Transverse colon (tissue), 4 donors: ENCODE measurements around the gene EFEMP2. TPM values are rescaled to one million over a fixed set of nuclear protein-coding genes. Genes with fewer than 3 reads are reported as not detected.
A peak's percentile ranks its signal among the peaks of the same experiment; 100 is the strongest.

ENCODE experiments used
- DNase-seq: peaks from one replicate; pipeline ENCODE4 v3.0.0-alpha.2; 2019
- H3K27ac ChIP-seq, 4 donors: fragments of 200-600 bp; sonication (generic); 2 replicates each; pipeline ENCODE4 v1.5.1; 2016 to 2018; ENCODE audit warnings: inconsistent platforms in 4 of 4
- H3K27me3 ChIP-seq: fragments of 200-600 bp; sonication (generic); 2 replicates; pipeline ENCODE4 v1.5.1; 2017; ENCODE audit warnings: inconsistent platforms
- H3K36me3 ChIP-seq, 4 donors: fragments of 200-600 bp; sonication (generic); 2 replicates each; pipeline ENCODE4 v1.5.1; 2017 to 2019; ENCODE audit warnings: inconsistent platforms in 4 of 4
- H3K4me1 ChIP-seq, 4 donors: fragments of 200-600 bp; sonication (generic); 2 replicates each; pipeline ENCODE4 v1.5.1; 2017 to 2020; ENCODE audit warnings: inconsistent platforms in 4 of 4
- H3K4me3 ChIP-seq, 4 donors: fragments of 200-600 bp; sonication (generic); 1 replicate in 1 of 4; 2 replicates in 3 of 4; pipeline versions ENCODE4 v1.5.1 to v1.6.1; 2017 to 2019; ENCODE audit warnings: inconsistent platforms in 4 of 4
- H3K9me3 ChIP-seq, 2 donors: fragments of 200-600 bp; sonication (generic); 2 replicates each; pipeline ENCODE4 v1.5.1; 2017 to 2019; ENCODE audit warnings: inconsistent platforms in 2 of 2
- EP300 ChIP-seq: sonication (generic); formaldehyde crosslinking; IDR thresholded peaks from one replicate; pipeline ENCODE4 v1.6.1; 2017; ENCODE audit warnings: antibody characterized with exemption, low read depth
- POLR2A ChIP-seq: fragments of 450-650 bp; IDR thresholded peaks from one replicate; pipeline ENCODE4 v1.6.1; 2016; ENCODE audit warnings: antibody characterized with exemption, mild to moderate bottlenecking, moderate library complexity
- POLR2AphosphoS5 ChIP-seq, 3 donors: sonication (generic); formaldehyde crosslinking; IDR thresholded peaks; one replicate each; pipeline ENCODE4 v1.6.1; 2016; ENCODE audit warnings: antibody characterized with exemption in 3 of 3
- WGBS, 2 donors: methylation state at CpG; one replicate each; pipeline ENCODE4 v1.1.5; 2018; ENCODE audit warnings: low coverage in 1 of 2; 5-methylcytosine and 5-hydroxymethylcytosine counted together
- in situ Hi-C, 4 donors: fragments of 200-750 bp; cut with MboI; loops; one replicate each; pipeline versions ENCODE4 v1.15.0 to v1.15.1; 2017; ENCODE audit warnings: low sequenced_read_pairs in 3 of 4, low pct_ligation_motif_present in 1 of 4, low pct_unique_long_range_greater_than_20kb in 1 of 4
- intact Hi-C: fragments of 100-400 bp; cut with DNase I; formaldehyde crosslinking; loops from one replicate; pipeline ENCODE4 v1.15.1; 2023; ENCODE audit warnings: low total_unique reads
- total RNA-seq, 4 donors: library from RNA; depleted of rRNA; stranded (reverse); fragments of >200 nt; gene quantifications; one replicate each; pipeline ENCODE4 v1.1.0, GENCODE V29; 2016
- TF ChIP-seq, protein P1 (sequence below), 5 experiments: fragments of 200-600 bp in 3 of 5; fragments of 450-650 bp in 2 of 5; sonication (generic) in 3 of 5; IDR thresholded peaks; 1 replicate in 2 of 5; 2 replicates in 3 of 5; pipeline ENCODE4 v1.5.1; 2016 to 2017; ENCODE audit warnings: antibody characterized with exemption in 5 of 5, inconsistent platforms in 3 of 5, mild to moderate bottlenecking in 2 of 5, moderate library complexity in 1 of 5

The EFEMP2 gene
- total RNA-seq, 4 donors from 2014 or later = 15.2 to 34.4 (median 25.1) TPM

- peak overlapping the region; percentile 89 to 97 (median 95) for H3K27ac ChIP-seq
- peak; percentile 55 for DNase-seq
- intact Hi-C loops = loop anchor here (2.0 kb wide), 1 partner anchor 31 kb away; the partner anchor contains the start of gene FIBP
- H3K4me1 ChIP-seq = peaks cover 34 to 48% (median 46%) of the 10 kb centered on the region in 4 donors
- H3K36me3 ChIP-seq = peaks cover 0 to 6% (median 2%) of the 10 kb centered on the region in 4 donors
- H3K4me3 ChIP-seq = peak overlapping the region; percentile 77 to 98 (median 91)
- in situ Hi-C loops = no loop called here
- no peaks in the 10 kb centered on the region for H3K9me3 ChIP-seq
- no peak for TF ChIP-seq EP300
- no peak for TF ChIP-seq POLR2A
- TF ChIP-seq POLR2AphosphoS5 (IDR thresholded peaks at IDR 0.05) = no peak
- TF ChIP-seq, protein P1, sequence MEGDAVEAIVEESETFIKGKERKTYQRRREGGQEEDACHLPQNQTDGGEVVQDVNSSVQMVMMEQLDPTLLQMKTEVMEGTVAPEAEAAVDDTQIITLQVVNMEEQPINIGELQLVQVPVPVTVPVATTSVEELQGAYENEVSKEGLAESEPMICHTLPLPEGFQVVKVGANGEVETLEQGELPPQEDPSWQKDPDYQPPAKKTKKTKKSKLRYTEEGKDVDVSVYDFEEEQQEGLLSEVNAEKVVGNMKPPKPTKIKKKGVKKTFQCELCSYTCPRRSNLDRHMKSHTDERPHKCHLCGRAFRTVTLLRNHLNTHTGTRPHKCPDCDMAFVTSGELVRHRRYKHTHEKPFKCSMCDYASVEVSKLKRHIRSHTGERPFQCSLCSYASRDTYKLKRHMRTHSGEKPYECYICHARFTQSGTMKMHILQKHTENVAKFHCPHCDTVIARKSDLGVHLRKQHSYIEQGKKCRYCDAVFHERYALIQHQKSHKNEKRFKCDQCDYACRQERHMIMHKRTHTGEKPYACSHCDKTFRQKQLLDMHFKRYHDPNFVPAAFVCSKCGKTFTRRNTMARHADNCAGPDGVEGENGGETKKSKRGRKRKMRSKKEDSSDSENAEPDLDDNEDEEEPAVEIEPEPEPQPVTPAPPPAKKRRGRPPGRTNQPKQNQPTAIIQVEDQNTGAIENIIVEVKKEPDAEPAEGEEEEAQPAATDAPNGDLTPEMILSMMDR (IDR thresholded peaks at IDR 0.05) = no peak
- no peaks in the 10 kb centered on the region for H3K27me3 ChIP-seq
- WGBS, 2 donors = 1% methylated on average over 42 of the region's 60 CpGs; no CpG with 5 or more reads in 1 of the 2 donors
Observed at GRCh38 chr11:65919573-65920371, 47.2 kb upstream of the EFEMP2 start.

DNA sequence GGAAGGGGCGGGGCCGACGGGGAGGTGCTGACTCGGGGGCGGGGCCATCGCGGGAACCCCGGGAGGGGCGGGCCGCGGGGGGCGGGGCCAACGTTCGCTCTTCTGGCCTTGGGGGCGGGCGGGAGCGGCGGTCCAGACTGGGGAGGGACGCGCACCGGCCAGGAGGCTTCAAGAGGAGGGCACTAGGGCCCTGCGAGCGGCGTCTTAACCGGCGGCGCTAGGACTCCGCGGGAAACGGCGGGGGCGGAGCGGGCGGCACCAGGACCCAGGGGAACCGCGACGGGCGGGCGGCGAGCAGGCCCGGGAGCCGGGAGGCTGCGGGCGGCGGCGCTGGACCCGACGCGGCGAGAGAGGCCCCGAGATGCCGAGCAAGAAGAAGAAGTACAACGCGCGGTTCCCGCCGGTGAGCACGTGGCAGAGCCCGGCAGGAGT, 46.6 kb upstream of the EFEMP2 start, which contains the start of gene DRAP1:
DRAP1 (plus strand) TSS at position 286 of the 432 bp plus-strand sequence; CDS start at position 362, 76 bp downstream.
- Histone ChIP-seq H3K9me3 (no peaks in the 10 kb centered on the region), H3K27me3 (no peaks in the 10 kb centered on the region), H3K4me1 (peaks cover 34 to 49% (median 46%) of the 10 kb centered on the region in 4 donors), H3K36me3 (peaks cover 0 to 6% (median 2%) of the 10 kb centered on the region in 4 donors), H3K27ac (peak within 1 kb of the TSS; percentile 96 to 98 (median 96)), H3K4me3 (peak within 1 kb of the TSS; percentile 84 to 98 (median 91))
- intact Hi-C loops = loop anchor here (2.0 kb wide), 1 partner anchor 30 kb away; the partner anchor contains the start of gene FIBP
- in situ Hi-C loops = no loop called here
- 3% methylated on average over 13 of the region's 59 CpGs; no CpG with 5 or more reads in 1 of the 2 donors for WGBS, 2 donors
- TF ChIP-seq, protein P1 (IDR thresholded peaks at IDR 0.05) = no peak
- TF ChIP-seq EP300 (no peak), POLR2A (peak; percentile 54), POLR2AphosphoS5 (IDR thresholded peaks at IDR 0.05) (peak; percentile 34 to 69 (median 58))
- DNase-seq = peak; percentile 99

- 5% methylated on average over 41 of the region's 77 CpGs; no CpG with 5 or more reads in 1 of the 2 donors for WGBS, 2 donors
- no peaks in the 10 kb centered on the region for H3K9me3 ChIP-seq
- TF ChIP-seq, protein P1 (IDR thresholded peaks at IDR 0.05) = no peak
- TF ChIP-seq POLR2AphosphoS5 (IDR thresholded peaks at IDR 0.05) = peak in 1 of 3 donors; percentile 55
- H3K4me3 ChIP-seq = peak within 1 kb of the TSS; percentile 84 to 98 (median 91)
- H3K27me3 ChIP-seq = no peaks in the 10 kb centered on the region
- H3K36me3 ChIP-seq = peaks cover 0 to 6% (median 2%) of the 10 kb centered on the region in 4 donors
- no peak for DNase-seq
- intact Hi-C loops (loop anchor here (2.0 kb wide), 1 partner anchor 30 kb away; the partner anchor contains the start of gene FIBP), in situ Hi-C loops (no loop called here)
- H3K27ac ChIP-seq = peak within 1 kb of the TSS; percentile 96 to 98 (median 96)
- peaks cover 34 to 49% (median 46%) of the 10 kb centered on the region in 4 donors for H3K4me1 ChIP-seq
Observed at GRCh38 chr11:65918211-65919140, 45.9 kb upstream of the EFEMP2 start, which contains the start of gene C11orf68. C11orf68 (minus strand) TSS chr11:65919062; CDS start chr11:65919031, 31 bp downstream.
